Gastroesophageal sphincter (tissue), 2 donors: ENCODE measurements around the gene PLXNB3.
A peak's percentile ranks its signal among the peaks of the same experiment; 100 is the strongest.

ENCODE experiments used
- EP300 ChIP-seq: sonication (generic); formaldehyde crosslinking; IDR thresholded peaks from one replicate; pipeline ENCODE4 v1.6.1; 2017; ENCODE audit warnings: antibody characterized with exemption, mild to moderate bottlenecking
- POLR2A ChIP-seq, 2 donors: fragments of 450-650 bp; IDR thresholded peaks; one replicate each; pipeline ENCODE4 v1.6.1; 2017; ENCODE audit warnings: antibody characterized with exemption in 2 of 2, mild to moderate bottlenecking in 2 of 2, moderate library complexity in 1 of 2
- POLR2AphosphoS5 ChIP-seq: sonication (generic); formaldehyde crosslinking; IDR thresholded peaks from one replicate; pipeline ENCODE4 v1.6.1; 2017; ENCODE audit warnings: antibody characterized with exemption

DNA sequence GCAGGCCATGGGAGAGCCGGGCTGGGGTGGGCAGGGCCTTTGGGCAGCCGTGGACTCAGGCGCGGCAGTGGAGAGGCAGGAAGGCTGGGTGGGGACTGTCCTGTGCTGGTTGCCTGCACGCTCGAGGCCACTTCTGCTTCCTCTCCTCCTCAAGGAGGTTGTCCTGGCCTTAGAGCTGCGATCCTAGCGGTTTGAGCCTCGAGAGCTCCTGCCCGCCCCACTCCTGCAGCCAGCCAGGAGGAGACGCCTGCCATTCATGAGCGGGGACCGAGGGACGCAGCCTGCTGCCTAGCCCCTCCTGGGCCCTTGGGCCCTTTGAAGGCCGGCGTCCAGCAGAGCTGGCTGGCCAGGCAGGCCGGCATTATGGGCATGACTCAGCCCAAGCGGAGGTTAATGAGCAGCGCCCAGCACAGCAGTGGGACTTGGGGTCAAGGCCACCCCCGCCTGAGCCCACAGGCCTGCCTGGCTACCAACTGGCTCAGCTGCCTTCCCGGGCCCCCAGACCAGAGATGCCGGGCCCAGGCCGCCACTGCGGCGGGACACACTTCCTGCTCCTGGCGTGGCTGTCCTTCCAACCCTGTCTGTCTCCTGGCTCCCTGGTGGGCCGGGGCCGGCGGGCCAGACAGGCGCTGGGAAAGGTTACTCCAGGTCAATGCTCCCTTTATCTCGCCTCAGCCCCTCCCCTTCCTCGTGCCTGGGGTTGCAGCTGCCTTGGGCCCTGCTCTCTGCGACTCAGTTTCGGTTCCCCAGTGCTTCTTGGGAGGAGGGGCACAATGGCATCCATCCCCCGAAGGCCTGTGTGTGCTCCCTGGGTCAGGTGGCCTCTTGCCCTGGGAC is 37.5 kb upstream of the PLXNB3 start:
- TF ChIP-seq POLR2A (IDR thresholded peaks at IDR 0.05) (peak in 1 of 2 donors; percentile 26), EP300 (no peak), POLR2AphosphoS5 (no peak)
